Prostate gland (tissue), 2 donors: ENCODE data around the gene MKNK1. TPM values are rescaled to one million over a fixed set of nuclear protein-coding genes. Genes with fewer than 3 reads are reported as not detected.

Experiments
- DNase-seq: peaks from one replicate; pipeline ENCODE4 v3.0.0-alpha.2; 2019; ENCODE audit warnings: low spot score
- H3K27ac ChIP-seq, 2 donors: fragments of 200-600 bp; sonication (generic); 2 replicates each; pipeline ENCODE4 v1.5.1; 2017 to 2019
- H3K27me3 ChIP-seq: fragments of 200-600 bp; sonication (generic); replicated peaks from 2 replicates; pipeline ENCODE4 v1.5.1; 2019; ENCODE audit not compliant: insufficient read depth
- H3K36me3 ChIP-seq, 2 donors: fragments of 200-600 bp; sonication (generic); 1 replicate in 1 of 2; 2 replicates in 1 of 2; pipeline versions ENCODE4 v1.5.1 to v1.8.1; 2017 to 2019
- H3K4me1 ChIP-seq: fragments of 200-600 bp; sonication (generic); replicated peaks from 2 replicates; pipeline ENCODE4 v1.5.1; 2019
- H3K4me3 ChIP-seq, 2 donors: fragments of 200-600 bp; sonication (generic); 2 replicates each; pipeline ENCODE4 v1.5.1; 2017 to 2019
- H3K9me3 ChIP-seq: fragments of 200-600 bp; sonication (generic); 2 replicates; pipeline ENCODE4 v1.5.1; 2017
- POLR2A ChIP-seq: fragments of 450-650 bp; IDR thresholded peaks from one replicate; pipeline ENCODE4 v1.6.1; 2016; ENCODE audit warnings: antibody characterized with exemption, mild to moderate bottlenecking
- POLR2AphosphoS5 ChIP-seq: sonication (generic); formaldehyde crosslinking; IDR thresholded peaks from one replicate; pipeline ENCODE4 v1.6.1; 2017; ENCODE audit warnings: antibody characterized with exemption
- WGBS: methylation state at CpG from one replicate; pipeline ENCODE4 v1.1.5; 2018; 5-methylcytosine and 5-hydroxymethylcytosine counted together
- intact Hi-C: fragments of 100-400 bp; cut with DNase I; formaldehyde crosslinking; loops from one replicate; pipeline ENCODE4 v1.14.2; 2022
- total RNA-seq, 2 donors: library from RNA; depleted of rRNA; stranded (reverse); fragments of >200 nt; gene quantifications; one replicate each; pipeline ENCODE4 v1.1.0, GENCODE V29; 2016
- TF ChIP-seq, protein P1 (sequence below), 4 experiments: fragments of 200-600 bp in 2 of 4; fragments of 450-650 bp in 2 of 4; sonication (generic) in 2 of 4; IDR thresholded peaks; 1 replicate in 3 of 4; 2 replicates in 1 of 4; pipeline ENCODE4 v1.5.1; 2016 to 2019; ENCODE audit warnings: antibody characterized with exemption in 4 of 4, mild to moderate bottlenecking in 2 of 4, moderate library complexity in 2 of 4

MKNK1 gene
- total RNA-seq, 2 donors from 2014 or later: 28.1 to 37.8 TPM

DNA sequence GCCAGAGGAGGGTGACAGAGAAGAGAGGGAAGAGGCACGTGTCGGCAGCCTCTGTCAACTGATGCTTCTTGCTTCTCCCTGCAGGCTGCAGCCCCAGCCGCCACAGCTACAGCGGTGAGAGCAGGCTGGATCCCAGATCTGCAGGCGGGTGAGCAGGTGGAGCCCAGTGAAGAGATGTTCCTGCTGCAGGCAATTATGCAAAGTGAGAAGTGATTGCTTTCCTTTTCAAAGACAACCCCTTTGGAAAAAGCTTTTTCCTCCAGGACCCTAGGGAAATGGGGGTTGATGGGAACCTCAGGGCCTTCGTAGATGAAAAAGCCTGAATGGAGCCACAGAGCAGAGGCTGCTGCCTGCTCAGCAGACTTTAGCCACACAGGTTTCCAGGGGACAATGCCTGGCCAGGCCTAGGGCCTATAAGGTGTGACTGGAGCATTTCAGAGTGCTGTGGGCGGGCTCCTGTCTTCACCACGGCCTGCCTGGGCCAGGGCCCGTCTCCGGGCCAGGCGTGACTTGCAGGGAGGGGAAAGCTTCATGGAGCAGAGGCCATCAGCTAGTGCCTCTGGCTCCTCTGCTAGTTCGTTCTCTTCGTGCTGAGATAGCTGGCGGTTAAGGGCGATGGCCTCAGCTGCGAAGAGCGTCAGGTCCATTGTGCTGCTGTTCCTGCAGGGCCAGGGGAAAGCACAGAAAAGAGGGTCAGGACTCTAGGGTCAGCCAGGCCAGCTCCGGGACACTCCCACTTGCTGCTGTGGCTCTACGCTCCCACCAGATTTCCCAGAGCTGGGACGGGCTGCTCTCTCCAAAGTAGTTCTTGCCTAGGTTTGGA lies 45.7 kb downstream of the MKNK1 start:
- Histone ChIP-seq H3K9me3 (no peaks in the 10 kb centered on the region), H3K36me3 (no peaks in the 10 kb centered on the region), H3K4me1 (no peaks in the 10 kb centered on the region), H3K4me3 (no peak overlapping the region), H3K27ac (no peak overlapping the region), H3K27me3 (no peaks in the 10 kb centered on the region)
- TF ChIP-seq POLR2AphosphoS5 (no peak), POLR2A (no peak)
- TF ChIP-seq, protein P1, sequence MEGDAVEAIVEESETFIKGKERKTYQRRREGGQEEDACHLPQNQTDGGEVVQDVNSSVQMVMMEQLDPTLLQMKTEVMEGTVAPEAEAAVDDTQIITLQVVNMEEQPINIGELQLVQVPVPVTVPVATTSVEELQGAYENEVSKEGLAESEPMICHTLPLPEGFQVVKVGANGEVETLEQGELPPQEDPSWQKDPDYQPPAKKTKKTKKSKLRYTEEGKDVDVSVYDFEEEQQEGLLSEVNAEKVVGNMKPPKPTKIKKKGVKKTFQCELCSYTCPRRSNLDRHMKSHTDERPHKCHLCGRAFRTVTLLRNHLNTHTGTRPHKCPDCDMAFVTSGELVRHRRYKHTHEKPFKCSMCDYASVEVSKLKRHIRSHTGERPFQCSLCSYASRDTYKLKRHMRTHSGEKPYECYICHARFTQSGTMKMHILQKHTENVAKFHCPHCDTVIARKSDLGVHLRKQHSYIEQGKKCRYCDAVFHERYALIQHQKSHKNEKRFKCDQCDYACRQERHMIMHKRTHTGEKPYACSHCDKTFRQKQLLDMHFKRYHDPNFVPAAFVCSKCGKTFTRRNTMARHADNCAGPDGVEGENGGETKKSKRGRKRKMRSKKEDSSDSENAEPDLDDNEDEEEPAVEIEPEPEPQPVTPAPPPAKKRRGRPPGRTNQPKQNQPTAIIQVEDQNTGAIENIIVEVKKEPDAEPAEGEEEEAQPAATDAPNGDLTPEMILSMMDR (IDR thresholded peaks at IDR 0.05): no peak
- 74% methylated on average over 18 of the region's 20 CpGs for WGBS
- intact Hi-C loops: no loop called here
- DNase-seq: no peak

DNA sequence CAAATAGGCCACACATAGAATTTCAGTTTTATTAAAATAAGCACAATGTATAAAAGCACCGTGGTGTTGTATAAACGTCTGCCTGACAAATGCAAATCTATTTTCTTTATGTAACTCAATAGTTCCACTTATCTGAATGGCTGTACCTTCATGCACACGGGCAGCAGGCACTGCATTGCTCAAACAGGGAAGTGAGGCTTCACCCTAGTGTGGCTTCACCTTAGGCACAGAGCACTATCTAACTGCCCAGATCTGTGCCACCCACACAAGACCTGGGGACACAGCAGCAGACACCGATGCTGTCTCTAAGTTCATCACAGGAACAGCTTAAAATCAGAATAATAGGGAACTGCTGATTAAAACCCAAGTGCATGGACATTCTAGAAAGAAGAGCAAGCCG lies 46.7 kb downstream of the MKNK1 start:
- H3K36me3 ChIP-seq: no peaks in the 10 kb centered on the region
- intact Hi-C loops: no loop called here

DNA sequence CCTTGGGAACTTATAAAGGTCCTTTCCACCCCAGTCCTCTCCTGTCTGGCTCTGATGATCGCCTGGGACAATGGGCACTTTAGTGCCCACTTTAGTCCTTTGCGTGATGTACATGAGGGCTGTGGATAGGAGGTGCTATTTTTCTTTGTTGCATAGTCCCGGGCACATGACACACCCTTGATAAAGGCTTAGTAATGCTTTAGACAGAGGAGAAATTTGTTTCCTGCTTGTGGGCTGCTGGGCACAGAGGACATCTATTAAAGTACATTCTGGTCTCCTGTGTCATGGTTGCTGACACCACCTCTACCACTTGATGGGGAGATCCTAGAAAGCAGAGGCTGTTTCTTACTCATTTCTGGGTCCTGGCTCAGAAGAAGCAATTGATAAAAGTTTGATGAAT lies 47.2 kb downstream of the MKNK1 start:
- no peak for DNase-seq
- no peaks in the 10 kb centered on the region for H3K36me3 ChIP-seq
- H3K4me3 ChIP-seq: no peak overlapping the region
- H3K27ac ChIP-seq: no peak overlapping the region
- H3K9me3 ChIP-seq: no peaks in the 10 kb centered on the region
- 69% methylated on average over 3 of the region's 3 CpGs for WGBS
- intact Hi-C loops: no loop called here
- TF ChIP-seq POLR2AphosphoS5 (no peak), POLR2A (no peak)
- TF ChIP-seq, protein P1 (IDR thresholded peaks at IDR 0.05): no peak
- no peaks in the 10 kb centered on the region for H3K4me1 ChIP-seq
- H3K27me3 ChIP-seq: no peaks in the 10 kb centered on the region

More for the DNA sequence above, 46.7 kb downstream of the MKNK1 start:
- TF ChIP-seq POLR2A (no peak), POLR2AphosphoS5 (no peak)
- TF ChIP-seq, protein P1 (IDR thresholded peaks at IDR 0.05): no peak
- Histone ChIP-seq H3K9me3 (no peaks in the 10 kb centered on the region), H3K27ac (no peak overlapping the region), H3K4me3 (no peak overlapping the region), H3K4me1 (no peaks in the 10 kb centered on the region), H3K27me3 (no peaks in the 10 kb centered on the region)
- 65% methylated on average over 5 of the region's 5 CpGs for WGBS
- no peak for DNase-seq

DNA sequence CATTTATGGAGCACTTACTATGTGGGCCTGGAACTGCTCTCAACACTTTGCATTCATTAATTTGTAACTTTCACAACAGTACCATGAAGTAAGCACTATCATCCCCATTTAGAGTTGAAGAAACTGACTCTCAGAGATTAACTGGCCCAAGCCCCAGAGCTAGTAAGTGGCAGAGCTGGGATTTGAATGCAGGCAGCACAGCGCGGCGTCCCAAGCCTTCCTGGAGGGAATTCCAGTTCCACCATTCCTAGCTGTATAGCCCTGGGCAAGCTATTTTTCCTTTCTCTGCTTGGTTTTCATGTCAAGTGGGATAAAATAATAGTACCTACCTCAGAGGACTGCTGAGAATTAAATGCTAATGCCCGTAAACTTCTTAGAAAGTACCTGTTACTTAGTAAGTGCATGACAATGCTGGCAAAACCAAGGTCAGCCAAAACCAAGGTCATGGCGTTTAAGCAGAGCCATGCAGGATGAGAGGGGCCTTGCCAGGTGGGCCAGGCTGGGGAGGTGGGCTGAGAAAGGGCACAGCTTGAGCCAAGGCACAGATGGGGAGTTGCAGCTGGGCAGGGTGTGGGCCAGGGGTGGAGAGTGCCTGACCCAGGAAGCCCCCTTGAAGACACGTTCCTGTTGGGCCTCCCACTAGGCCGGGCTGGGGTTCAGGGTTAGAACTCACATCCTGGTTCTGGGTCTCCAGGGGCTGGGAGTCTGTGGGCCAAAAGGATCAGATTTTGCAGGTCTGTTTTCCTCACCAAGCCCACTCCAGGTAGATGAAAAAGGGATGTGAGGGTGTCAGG lies 48.0 kb downstream of the MKNK1 start:
- Histone ChIP-seq H3K27me3 (no peaks in the 10 kb centered on the region), H3K36me3 (no peaks in the 10 kb centered on the region), H3K4me3 (no peak overlapping the region), H3K4me1 (no peaks in the 10 kb centered on the region), H3K27ac (no peak overlapping the region), H3K9me3 (no peaks in the 10 kb centered on the region)
- DNase-seq: no peak
- intact Hi-C loops: no loop called here
- TF ChIP-seq POLR2A (no peak), POLR2AphosphoS5 (no peak)
- TF ChIP-seq, protein P1 (IDR thresholded peaks at IDR 0.05): no peak
- 89% methylated on average over 7 of the region's 7 CpGs for WGBS
